ENCODE results near the gene CRTAP.
"Not testable (repeated sequence)": the region's sequence is repeated elsewhere in the genome, so short reads cannot be mapped to it uniquely, and the experiment has no call there.

The CRTAP gene

DNA sequence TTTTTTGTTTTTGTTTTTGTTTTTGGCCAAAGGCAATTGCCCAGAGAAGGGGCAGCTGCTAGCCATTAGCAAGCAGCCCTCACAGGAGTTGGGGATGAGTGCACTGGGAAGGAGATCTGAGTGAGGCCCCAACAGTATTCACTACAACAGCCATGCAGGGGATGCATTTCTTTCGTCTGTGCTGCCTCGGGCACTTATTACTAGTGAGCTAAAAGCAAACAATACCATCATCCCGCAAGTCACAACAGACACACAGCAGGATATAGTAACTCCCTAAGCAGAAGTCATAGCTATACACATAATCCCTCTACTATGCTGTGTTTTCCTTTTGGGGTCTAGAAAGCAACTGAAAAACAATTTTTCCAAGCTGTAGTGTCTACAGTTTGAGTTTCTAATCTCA, 27.2 kb downstream of the CRTAP start:
- no peak for DNase-seq (ENCODE audit: low spot score)

DNA sequence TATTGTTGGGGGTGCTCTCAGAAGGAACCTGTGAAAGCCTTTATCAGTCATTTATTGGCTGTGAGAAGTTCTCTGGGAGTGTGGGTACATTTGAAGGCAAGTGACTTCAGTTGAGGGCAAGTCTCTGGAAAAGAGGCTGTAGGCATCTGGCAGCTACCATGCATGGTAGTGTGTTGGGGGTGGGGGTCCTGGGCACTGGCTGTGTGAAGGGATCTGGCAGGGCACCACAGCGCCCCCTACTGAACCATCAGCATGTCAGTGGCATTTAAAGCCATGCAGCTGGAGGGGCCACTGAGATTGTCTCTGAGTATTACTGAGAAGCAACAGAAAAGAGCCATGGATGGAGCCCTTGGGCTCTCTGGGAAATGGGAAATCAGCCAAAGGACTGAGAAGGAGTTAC, 30.6 kb downstream of the CRTAP start:
- no peak for DNase-seq (ENCODE audit: low spot score)

DNA sequence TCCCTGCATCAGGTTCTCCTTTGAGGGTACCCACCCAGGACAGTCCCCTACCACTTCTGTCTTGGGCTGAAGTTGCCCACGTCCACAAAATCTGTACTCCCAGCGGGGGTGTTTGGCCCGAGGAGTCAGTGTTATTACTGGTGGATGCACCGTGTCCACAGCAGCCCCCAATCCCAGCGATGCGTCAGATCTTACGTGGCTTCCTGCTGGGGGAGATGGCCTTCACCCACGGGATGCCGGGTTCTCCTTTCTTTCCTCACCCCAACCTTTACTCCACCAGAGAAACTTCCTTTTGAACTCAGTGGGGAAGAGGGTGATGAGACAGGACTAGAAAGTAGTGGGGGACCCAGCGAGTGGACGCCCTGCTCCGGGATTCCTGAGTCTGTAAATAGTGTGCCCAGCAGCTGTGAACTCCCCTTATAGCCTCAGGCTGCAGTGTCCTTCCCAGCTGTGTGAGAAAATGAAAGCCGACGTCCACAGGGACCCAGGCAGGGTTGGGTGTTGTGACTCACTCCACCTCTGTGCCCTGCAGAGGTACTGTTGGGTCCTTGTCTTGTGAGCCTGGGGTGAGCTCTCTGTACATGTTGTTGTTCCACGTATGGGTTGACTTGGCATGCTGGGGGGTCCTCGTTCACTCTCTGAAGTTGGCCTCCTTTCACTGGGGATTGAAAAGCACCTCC, 31.5 kb downstream of the CRTAP start:
- no peak for DNase-seq (ENCODE audit: low spot score)

DNA sequence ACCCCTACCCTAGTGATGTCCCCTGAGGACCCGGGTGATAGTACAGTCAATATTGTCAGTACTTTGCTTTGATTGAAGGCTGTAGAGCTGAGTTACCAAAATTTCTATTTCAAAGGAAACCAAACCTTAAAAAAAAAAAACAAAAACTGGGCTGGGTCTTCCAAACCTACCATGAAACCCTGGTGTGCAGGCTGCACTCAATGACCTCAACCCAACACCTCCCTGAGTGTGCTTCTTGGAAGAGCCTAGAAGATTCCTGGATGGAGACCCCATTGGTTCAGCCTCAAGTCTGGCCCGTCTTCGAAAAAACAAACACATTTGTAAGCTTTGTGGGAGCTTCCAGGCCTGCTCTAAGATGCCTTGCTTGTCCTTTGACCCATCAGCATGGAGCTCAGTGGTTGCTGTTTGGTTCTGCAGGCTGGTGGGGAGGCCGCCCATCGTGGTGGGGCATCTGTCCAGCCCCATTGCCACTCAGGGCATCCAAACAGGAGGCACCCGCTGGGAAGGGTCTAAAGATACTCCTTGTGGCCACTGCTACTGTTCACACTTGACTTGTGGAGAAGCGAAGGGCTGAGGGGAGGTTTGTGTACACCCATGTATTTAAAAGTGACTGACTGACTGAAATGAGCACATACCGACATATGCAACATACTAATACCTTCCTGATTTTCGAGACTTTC, 32.2 kb downstream of the CRTAP start:
- no peak for DNase-seq (ENCODE audit: low spot score)

DNA sequence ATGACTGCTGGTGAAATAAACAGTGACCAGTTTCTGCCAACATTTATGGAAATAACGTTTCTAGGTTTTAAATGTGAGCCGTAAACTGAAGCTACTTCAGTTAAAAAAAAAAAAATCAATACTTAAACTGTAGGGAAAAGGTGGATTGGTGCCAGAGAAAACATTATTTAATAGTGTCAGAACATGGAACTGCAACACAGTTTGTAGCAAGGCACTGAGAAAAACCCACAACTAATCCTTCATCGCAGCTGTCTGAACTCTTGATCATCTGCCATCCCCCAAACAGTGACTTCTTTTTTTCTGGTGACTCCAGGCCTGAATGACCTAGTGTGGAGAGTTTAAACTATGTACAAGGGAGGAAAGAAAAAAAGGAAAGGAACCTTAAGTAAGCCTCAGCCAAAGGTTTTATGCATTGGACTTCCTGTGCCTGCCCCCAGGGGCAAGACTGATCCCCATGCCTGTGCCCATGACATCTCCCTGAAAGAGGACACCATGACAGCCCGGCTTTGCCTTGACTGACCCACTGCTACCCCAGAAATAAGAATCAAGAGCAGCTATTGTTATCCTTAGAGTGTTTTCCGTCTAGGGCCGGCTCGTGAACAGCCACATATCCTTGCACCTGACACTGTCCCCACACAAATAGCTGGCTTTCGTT, 33.1 kb downstream of the CRTAP start:
- no peak for DNase-seq (ENCODE audit: low spot score)

DNA sequence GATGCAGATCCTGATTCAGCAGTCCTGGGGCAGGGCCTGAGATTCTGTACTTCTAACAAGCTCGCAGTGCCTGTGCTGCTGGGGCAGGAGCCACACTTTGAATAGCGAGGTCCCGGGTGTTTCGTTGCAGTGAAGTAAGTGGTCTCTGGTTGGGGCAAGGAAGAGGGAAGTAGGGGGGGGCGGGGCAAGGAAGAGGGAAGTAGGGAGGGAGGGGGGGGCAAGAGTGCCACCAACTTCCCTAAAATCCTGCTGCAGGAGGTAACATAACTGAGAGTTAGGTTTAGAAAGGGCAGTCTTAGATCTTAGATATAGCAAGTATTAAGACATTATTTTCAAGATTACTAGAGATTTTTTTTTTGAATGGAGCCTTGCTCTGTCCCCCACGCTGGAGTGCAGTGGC, 35.5 kb downstream of the CRTAP start:
- no peak for DNase-seq (ENCODE audit: low spot score)

DNA sequence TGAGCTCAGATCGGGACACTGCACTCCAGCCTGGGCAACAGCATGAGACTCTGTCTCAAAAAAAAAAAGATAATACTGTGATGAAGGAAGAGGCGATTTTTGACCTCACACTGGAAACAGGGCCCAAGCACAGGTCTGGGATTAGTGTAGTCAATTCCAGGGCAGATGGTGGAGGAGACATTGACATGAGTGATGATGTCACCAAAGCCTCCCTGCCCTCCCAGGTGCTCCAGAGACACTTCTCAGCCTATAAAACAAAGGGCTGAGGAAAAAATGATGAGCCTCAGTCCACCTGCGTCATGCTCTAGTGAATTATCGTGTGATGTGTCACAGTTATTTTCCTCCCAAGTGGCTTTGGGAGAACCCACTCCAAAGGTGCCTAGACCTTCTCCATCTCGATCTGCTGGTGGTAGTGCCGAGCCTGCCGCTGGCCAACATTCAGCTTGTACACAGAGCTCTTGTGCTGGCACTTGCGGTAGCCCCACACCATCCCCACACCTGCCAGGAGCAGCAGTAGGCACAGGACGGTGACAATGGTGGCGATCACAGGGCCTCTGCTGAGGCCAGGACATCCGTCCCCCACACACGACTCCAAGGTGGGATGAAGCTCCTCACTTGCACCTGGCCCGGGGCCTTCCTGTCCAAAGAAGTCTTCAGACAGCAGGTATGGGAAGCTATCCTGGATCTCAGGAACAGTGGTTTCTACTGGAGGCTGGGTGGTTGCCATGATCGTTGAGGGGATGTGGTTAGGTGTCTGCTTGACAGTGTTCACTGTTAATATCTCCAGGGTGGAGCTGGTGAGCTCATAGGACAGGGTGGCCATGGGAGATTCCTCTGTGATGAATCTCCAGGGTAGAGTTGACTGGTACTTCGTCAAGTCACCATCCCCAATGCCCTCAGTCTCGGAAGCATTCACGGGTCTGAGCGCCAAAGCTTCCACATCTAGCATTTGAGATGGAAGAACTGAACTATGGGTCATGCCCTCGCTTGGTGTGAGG, 38.8 kb downstream of the CRTAP start:
- no peak for DNase-seq (ENCODE audit: low spot score)

DNA sequence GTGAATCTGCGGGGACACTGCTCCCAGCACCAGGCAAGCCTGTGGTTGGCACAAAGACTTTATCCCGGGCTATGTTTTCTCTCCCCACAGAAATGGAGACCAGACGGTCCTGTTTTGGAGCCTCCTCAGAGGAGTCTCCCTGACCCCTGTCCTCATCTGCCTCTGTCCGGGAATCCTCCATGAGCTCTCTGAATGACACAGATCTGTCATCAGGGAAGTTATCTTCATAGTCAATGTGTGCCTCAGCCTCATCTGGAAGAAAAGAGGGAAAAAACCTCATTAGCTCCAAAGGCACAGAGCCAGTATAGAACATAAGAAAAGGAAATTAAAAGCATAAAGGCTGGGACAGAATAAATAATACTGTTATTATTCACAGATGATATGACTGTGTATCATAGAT, 40.0 kb downstream of the CRTAP start:
- DNase-seq (ENCODE audit: low spot score): no peak

DNA sequence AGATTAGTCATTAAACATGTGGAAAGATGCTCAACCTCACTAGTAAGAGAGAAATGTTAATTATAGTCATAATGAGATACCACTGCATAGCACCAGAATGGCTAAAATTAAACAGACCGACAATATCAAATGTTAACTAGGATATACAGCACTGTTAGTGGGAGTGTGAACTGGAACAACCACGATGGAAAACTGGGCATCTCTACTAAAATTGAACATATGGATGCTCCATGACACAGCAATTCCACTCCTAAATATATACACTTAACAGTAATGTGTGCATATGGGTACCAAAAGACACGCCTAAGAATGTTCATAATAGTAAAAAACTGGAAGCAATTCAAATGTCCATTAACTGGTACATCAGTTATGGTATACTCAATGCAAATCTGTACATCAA, 41.5 kb downstream of the CRTAP start:
- no peak for DNase-seq (ENCODE audit: low spot score)

DNA sequence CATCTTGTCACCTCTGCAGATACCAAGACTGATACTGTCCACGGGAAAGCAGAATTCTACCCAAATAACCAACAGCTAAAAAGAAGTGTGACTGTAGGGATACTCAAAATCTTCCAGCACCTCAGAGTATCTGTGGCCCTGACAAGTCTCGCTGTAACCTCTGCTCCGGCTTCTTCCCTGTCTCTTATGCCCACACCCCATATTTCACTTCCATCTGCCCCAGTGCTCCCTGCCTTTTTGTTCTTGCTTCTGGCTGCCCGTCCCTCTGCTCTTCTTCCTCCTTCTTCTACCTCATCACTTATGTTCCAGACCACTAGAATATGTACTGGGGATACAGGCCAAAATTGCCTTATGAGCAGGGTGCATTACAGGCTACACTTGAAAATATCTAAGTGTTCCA, 45.4 kb downstream of the CRTAP start:
- no peak for DNase-seq (ENCODE audit: low spot score)

DNA sequence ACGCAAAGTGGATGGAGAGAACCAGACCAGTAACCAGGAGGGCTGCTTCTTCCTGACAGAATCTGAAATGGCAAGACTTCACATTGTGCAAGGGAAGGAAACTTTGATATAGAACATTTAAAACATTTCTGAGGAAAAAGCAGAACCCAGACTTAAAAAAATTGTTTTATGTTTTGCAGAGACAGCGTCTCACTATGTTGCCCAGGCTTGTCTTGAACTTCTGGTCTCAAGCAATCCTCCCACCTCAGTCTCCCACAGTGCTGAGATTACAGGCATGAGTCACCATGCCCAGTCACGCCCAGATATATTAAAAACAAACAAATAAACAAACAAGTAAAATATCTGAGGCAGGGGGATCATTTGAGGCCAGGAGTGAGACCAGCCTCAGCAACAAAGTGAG, 46.2 kb downstream of the CRTAP start:
- no peak for DNase-seq (ENCODE audit: low spot score)

DNA sequence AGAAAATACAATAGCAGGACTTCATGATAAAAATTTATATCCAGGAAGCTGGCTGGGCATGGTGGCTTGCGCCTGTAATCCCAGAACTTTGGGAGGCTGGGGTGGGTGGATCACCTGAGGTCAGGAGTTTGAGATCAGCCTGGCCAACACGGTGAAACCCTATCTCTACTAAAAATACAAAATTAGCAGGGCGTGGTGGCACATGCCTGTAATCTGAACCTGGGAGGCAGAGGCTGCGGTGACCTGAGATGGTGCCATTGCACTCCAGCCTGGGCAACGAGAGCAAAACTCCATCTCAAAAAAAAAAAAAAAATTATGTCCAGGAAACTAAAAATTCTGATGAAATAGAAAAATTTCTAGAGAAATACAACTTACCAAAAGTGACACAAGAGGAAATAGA, 48.8 kb downstream of the CRTAP start:
- not testable (repeated sequence) for DNase-seq (ENCODE audit: low spot score)

DNA sequence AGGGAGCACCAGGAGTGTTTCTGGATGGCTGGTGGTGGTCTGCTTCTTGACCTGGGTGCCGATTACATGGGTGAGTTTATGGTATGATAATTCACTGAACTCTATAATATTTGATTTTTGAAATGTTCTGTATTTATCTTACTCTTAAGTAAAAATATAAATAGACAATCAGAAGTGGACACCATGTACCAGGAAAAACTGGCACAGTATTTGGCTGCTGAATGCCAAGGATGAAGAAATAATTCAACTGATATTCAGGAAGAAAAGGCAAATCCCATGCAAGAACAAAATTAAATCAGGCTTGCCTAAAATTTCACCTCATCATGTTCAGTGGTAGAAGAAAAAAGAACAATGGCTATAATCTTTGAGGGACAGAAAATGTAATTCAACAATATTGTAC, 51.6 kb downstream of the CRTAP start:
- DNase-seq (ENCODE audit: low spot score): no peak

DNA sequence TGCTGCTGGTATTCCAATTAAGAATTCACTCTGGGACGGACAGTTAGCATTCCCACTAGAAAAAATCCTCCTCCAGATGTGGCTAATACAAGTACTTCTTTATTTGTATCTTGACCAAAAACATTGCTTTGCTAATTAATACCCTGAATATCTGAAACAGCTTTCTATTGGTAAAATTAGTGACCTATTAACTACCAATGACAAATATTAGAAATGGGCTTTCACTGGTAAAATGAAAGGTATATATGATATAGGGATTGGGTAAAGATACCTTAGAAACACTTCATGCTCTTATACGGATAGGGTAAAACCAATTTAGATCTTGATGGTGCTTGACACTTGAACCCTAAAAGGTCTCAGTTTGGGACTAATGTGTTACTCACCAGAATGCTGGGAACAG, 52.3 kb downstream of the CRTAP start:
- no peak for DNase-seq (ENCODE audit: low spot score)

DNA sequence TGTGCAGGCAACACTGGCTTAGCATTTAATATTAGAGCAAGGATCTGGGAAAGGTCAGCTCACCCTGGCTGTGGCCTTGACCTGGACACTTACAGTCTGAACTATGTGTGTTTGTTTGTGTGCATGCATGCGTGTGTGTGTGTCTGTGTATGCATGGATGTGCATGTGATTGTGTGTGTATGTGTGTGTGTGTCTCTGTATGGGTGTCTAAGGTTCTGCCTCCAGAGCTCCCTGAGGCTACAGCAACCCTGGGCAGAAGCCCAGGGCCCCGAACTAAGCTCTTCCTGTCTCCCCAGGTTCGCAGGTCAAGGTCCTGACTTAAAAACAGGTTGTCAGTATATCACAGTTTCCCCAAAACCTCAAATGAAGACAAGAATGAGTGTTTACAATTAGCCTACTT, 53.5 kb downstream of the CRTAP start:
- no peak for DNase-seq (ENCODE audit: low spot score)

DNA sequence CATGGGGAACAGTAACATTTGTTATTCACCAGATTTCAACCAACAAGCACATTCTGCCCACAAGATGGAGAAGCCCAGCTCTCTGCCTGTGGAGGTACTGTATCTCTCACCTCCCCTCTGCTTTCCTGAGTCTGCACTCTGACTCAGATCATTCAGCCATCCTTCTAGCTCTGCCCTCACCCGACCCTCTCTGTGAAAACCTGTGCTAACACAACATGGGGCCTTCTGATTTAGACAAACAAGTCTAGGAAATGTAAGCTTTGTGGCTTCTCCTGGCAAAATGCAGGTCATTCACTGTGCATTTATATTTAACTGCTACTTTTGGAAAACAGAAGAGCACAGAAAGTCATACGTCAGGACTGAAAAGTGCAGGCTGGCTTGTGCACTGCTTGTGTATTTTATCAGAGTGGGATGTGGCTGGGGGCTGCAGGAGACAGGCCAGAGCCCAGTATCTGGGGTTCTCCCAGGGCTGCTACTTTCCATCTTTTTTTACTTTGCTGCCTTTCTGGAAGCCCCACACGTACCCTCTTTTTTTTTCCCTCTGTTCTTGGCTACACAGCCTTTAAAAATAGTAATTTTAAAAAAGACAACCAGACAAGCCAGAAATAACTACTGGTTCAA, 54.0 kb downstream of the CRTAP start:
- DNase-seq (ENCODE audit: low spot score): no peak

DNA sequence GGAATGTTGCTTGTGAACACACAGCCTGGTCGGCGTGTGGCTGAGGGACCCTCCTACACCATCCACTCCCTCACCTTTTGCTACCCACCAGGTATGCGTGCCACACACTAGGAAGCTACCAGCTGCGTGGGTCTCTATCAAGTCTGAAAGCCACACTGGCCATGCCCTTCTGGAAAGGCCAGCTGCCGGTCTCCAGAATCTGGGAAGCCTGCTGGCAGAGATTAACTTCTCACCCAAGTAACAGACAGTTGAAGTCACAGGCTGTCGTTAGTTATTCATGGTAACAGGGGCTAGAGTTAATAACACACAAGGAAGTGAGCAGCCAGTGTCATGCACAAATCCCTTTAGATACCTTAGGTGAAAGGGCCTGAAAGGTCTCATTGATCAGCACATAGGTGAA, 56.7 kb downstream of the CRTAP start:
- no peak for DNase-seq (ENCODE audit: low spot score)

DNA sequence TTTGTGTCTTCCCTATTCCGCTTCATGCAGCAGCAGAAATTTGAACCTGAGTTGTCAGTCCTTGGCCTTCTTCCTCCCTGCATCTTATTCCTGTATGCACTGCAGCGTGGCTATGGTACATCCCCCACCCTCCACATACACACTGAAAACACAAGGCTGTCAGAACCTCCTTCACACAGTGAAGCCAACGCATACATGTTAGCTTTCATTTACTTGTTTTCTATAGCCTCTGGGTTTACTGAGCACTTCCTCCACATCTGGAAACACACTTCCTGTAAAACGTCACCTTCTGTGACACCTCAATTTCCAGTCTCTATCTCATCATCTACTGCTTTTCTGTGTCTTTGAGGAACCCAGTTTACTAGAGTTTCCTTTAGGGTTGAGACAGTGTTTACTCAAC, 57.8 kb downstream of the CRTAP start:
- no peak for DNase-seq (ENCODE audit: low spot score)

DNA sequence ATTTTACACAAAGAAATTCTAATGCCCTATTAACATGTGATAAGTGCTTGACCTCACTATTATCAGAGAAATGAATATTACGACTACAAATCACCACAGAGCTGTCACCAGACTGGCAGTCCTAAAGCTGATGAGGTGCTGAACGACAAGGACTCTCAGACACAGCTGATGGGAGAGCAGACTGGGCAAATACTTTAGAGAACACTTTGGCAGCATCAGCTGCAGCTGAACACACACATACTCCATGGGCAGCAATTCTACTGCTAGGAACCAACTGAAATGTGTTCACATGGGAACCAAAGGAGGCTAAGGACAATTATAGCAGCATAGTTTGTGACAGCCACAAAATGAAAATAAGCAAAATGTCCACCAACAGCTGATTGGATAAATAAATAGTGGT, 59.3 kb downstream of the CRTAP start:
- DNase-seq (ENCODE audit: low spot score): no peak

DNA sequence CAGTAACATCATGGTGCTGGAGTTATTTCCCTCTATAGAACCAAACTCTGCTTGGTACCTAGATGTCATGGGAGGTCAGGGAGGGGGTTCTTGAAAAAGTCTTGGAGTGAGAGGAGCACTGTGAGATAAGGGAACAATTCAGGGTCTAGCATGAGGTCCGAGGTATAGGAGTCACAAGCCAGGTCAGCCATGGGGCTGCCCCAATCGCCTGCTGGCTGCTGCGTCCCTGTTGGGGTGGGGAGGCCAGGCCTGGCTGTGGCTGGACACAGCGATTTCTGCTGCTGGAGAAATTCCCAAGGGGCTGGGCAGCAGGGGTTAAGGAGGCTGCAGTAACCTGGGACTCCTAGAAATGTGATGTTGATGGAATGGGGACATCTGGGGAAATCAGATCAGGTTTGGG, 59.9 kb downstream of the CRTAP start:
- DNase-seq (ENCODE audit: low spot score): no peak

DNA sequence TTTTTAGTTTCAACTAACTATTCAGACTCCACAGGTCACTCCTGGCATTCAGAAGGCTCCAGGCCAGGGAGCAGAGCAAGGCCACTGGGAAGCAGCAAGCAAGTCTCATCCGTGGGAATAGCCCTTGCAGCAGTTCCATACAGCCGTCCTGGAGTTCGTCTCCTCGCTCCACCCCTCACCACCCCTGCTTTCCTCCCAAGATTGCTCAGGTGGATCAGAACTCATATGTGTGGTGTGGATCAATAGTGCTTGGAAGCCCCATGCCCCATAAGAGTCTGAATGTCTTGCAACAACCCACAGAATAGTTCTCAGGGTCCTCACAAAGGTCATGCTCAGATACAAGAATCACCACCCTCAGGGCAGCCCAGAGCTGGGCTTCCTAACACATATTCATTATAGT, 60.3 kb downstream of the CRTAP start:
- DNase-seq (ENCODE audit: low spot score): no peak
